ENCODE results near the gene CD200R1L. TPM values are rescaled to one million over a fixed set of nuclear protein-coding genes. Genes with fewer than 3 reads are reported as not detected.

Gene CD200R1L
- total and polyA plus RNA-seq, 9 of the 15 experiments (the other 6 are each of a cell fraction or from before 2014, with no cell fraction given), result not detected

GRCh38 chr3:112770032-112770626, 76.5 kb downstream of the CD200R1L start (continued):
- no peak for TF ChIP-seq ZNF561 (CRISPR knock-in tag; conservative IDR thresholded peaks at IDR 0.05)
- no peak for TF ChIP-seq NFXL1 (CRISPR knock-in tag; IDR thresholded peaks at IDR 0.05)
- TF ChIP-seq HMBOX1 (IDR thresholded peaks at IDR 0.05), result 0 out of 2 replicates have a peak, but pooled peaks have one; percentile 12
- peak; percentile 78 for TF ChIP-seq PKNOX1 (IDR thresholded peaks at IDR 0.05)
- no peak for TF ChIP-seq KLF13 (tag; IDR thresholded peaks at IDR 0.05; ENCODE audit: borderline replicate concordance, low read depth)
- no peak for TF ChIP-seq GTF2B (IDR thresholded peaks at IDR 0.05; ENCODE audit: extremely low read depth, insufficient read length)
- no peak for TF ChIP-seq ZBTB12 (CRISPR knock-in tag; IDR thresholded peaks at IDR 0.05)
- no peak for TF ChIP-seq KLF10 (CRISPR knock-in tag; IDR thresholded peaks at IDR 0.05)
- no peak for TF ChIP-seq RBM15 (IDR thresholded peaks at IDR 0.05; ENCODE audit: insufficient read depth, low read length)
- TF ChIP-seq ARID1B (IDR thresholded peaks at IDR 0.05), result peak; percentile 51
- peak; percentile 92 for TF ChIP-seq ATF7 (IDR thresholded peaks at IDR 0.05)
- no peak for TF ChIP-seq ZNF77 (CRISPR knock-in tag; IDR thresholded peaks at IDR 0.05)
